Activated CD4-positive, alpha-beta T cell treated with anti-CD3 and anti-CD28 coated beads, Interleukin-2, amount 10 ng/mL, durations not matched to agents 7 days and 5 days (primary cell): Measurements from ENCODE around the gene CYP27A1. TPM values are rescaled to one million over a fixed set of nuclear protein-coding genes. Genes with fewer than 3 reads are reported as not detected.

Experiments
- CTCF ChIA-PET: fragments of 350-600 bp; sonication (Branson Sonifier 250); formaldehyde crosslinking; loops from one replicate; lab custom pipeline; 2021; ENCODE audit warnings: antibody characterized with exemption; lab: Charles Lee
- POLR2A ChIA-PET: fragments of 350-600 bp; sonication (Branson Sonifier 250); formaldehyde crosslinking; loops from one replicate; lab custom pipeline; 2021; ENCODE audit warnings: antibody characterized with exemption; lab: Charles Lee
- DNase-seq: peaks from one replicate; pipeline ENCODE4 v3.0.0-alpha.2; 2020
- H3K27ac Mint-ChIP-seq: one replicate; pipeline ENCODE4 v1.8.0; 2021; ENCODE audit warnings: mild to moderate bottlenecking, moderate library complexity, mixed read lengths
- H3K27me3 Mint-ChIP-seq: one replicate; pipeline ENCODE4 v1.8.0; 2021; ENCODE audit warnings: mixed read lengths
- H3K36me3 Mint-ChIP-seq: one replicate; pipeline ENCODE4 v1.8.0; 2021; ENCODE audit warnings: low read depth, mixed read lengths
- H3K4me1 Mint-ChIP-seq: one replicate; pipeline ENCODE4 v1.8.0; 2021; ENCODE audit warnings: mixed read lengths
- H3K4me3 Mint-ChIP-seq: one replicate; pipeline ENCODE4 v1.8.0; 2021; ENCODE audit warnings: mild to moderate bottlenecking, moderate library complexity, mixed read lengths
- H3K9me3 Mint-ChIP-seq: one replicate; pipeline ENCODE4 v1.8.0; 2021; ENCODE audit warnings: mixed read lengths
- microRNA-seq: library from miRNA; unstranded; fragments of <30 nt; microRNA quantifications from one replicate; pipeline ENCODE4 v1.2.0, GENCODE V29; 2021; ENCODE audit warnings: borderline microRNAs expressed, borderline replicate concordance
- total RNA-seq, 2 experiments: library from RNA; stranded (reverse); gene quantifications; one replicate each; pipeline ENCODE4 v1.2.3, GENCODE V29; 2021

The CYP27A1 gene
- total RNA-seq, 2 experiments from 2014 or later = 0.08 to 0.22 TPM

DNA sequence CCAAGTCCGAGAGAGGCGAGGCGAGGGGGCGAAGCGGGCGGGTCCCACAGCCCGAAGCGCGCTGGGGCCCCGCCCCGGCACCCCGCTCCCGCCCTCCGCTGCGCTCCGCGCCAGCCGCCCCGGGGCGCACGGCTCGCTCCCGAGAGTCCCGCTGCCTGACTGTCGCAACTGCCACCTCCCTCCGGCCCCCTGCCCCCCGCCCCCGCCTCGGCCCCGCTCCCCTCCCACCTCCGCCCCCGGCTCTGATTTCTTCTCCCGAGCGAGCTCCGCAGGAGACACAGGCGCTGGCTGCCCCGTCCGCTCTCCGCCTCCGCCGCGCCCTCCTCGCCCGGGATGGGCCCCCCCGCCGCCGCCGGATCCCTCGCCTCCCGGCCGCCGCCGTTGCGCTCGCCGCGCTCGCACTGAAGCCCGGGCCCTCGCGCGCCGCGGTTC lies 77.6 kb downstream of the CYP27A1 start, which contains the start of gene WNT6:
Gene WNT6, plus strand, starts transcription at position 250 of the 432 bp plus-strand sequence. CDS start 233 bp downstream, outside the sequence.
- Mint-ChIP-seq H3K4me1 (peaks cover 12% of the 10 kb centered on the region), H3K36me3 (peaks cover 3% of the 10 kb centered on the region), H3K4me3 (peak within 1 kb of the TSS; percentile 32), H3K27ac (no peak within 1 kb of the TSS), H3K9me3 (no peaks in the 10 kb centered on the region), H3K27me3 (peaks cover 85% of the 10 kb centered on the region)
- ChIA-PET CTCF (interaction anchor here (1.2 to 3.1 kb wide), 3 partner anchors 11 to 38 kb away, joined by 3 to 21 read pairs (median 12); no protein-coding TSS in a partner anchor), POLR2A (no interaction called here)
- DNase-seq = no peak

DNA sequence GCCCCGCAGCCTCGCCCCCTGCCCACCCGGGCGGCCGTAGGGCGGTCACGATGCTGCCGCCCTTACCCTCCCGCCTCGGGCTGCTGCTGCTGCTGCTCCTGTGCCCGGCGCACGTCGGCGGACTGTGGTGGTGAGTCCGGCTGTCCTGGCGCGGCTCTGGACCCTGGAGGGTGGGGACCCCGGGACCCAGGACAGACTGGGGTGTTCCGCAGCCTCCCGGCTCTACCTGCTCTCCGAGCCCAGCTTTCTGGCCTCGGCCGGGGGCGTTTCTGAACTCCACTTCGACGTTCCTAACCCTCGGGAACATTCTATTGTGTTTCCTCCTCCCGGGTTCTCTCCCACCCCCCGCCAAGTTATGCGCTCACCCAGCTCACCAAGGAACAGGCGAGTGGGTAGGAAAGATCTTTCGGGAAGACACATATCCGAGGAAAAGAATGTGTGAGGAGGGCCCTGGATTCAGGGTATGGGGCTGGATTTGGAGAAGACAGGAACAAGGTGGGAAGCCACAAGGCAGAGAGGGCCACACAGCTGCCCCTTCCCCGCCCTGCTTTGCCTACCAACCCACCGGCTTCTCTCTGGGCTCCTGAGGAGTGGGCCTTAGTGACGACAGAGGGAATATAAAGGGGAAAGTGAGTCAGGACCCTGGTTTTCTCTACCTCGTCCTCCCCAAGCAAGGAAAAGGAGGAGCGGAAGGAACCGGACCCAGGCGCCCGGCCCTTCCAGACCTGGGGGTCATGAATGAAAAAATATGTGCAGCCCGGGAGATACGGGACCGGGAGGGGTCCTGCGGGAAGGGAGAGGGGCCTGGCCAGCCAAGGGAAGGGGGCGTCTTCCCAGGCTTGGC lies 78.3 kb downstream of the CYP27A1 start:
- peaks cover 12% of the 10 kb centered on the region for H3K4me1 Mint-ChIP-seq
- no peak for DNase-seq
- peaks cover 79% of the 10 kb centered on the region for H3K27me3 Mint-ChIP-seq
- CTCF ChIA-PET = interaction anchor here (1.0 to 3.1 kb wide), 5 partner anchors 12 to 120 kb away, joined by 3 to 21 read pairs (median 3); no protein-coding TSS in a partner anchor
- H3K4me3 Mint-ChIP-seq = peak overlapping the region; percentile 32
- H3K9me3 Mint-ChIP-seq = no peaks in the 10 kb centered on the region
- H3K36me3 Mint-ChIP-seq = peaks cover 3% of the 10 kb centered on the region
- POLR2A ChIA-PET = no interaction called here
- H3K27ac Mint-ChIP-seq = no peak overlapping the region

DNA sequence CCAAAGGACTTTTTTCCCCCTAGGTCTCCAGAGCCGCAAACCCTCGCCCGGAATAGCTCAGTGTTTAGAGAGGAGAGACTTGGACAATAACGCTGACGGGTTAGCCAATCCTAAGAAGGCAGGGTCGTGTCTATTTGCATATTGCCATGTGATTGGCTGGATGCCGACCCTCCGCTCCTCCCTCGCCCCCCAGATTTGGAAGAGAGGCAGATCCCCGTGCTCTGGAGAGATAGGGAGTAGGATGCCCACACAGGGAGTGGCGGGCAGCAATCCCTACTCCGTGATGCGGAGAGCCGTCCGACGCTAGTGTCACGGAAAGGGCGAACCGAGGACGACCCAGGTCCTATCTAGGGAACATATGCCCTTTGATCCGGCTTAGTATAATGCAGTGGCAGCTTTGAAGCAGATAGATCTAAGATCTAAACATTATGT lies 79.0 kb downstream of the CYP27A1 start:
- CTCF ChIA-PET = interaction anchor here (1.0 to 1.2 kb wide), 3 partner anchors 15 to 119 kb away, joined by 3 read pairs; no protein-coding TSS in a partner anchor
- peaks cover 72% of the 10 kb centered on the region for H3K27me3 Mint-ChIP-seq

DNA sequence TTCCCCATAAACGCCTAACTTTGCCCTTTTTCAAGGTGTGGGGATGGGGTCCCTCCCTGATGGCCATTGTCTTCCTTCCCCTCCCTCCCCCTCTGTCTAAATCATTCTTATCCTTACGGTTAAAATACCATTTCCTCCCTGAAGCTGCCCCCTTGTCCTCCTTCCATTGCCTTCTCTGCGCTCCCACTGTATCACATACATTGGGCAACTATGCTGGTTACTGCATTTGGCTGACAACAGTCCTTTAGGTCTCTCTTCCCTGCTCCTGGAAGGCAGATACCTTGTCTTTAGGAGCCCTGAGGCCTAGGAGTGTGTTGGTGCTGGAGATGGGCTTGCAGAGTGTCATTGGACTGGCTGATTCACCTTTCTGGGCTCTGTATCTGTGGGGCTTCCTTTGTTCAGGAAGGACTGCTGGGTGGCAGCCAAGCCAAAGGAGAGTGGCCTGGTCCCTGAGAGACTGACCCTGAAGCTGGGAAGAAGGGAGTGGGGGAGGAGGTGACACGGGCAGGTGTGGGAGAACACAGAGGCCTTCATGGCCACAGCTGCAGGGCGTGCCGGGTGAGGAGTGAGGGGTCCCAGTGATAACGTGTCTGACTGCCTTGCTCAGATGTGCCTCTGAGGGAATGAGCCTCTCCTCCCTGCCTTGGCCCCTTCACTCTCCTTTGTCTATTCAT lies 79.8 kb downstream of the CYP27A1 start:
- H3K9me3 Mint-ChIP-seq = no peaks in the 10 kb centered on the region
- no peaks in the 10 kb centered on the region for H3K36me3 Mint-ChIP-seq
- no peak for DNase-seq
- ChIA-PET CTCF (interaction anchor here (3.3 kb wide), 1 partner anchor 15 kb away, joined by 11 read pairs; no protein-coding TSS in a partner anchor), POLR2A (no interaction called here)
- H3K4me3 Mint-ChIP-seq = no peak overlapping the region
- H3K27ac Mint-ChIP-seq = no peak overlapping the region
- H3K27me3 Mint-ChIP-seq = peaks cover 71% of the 10 kb centered on the region
- peaks cover 12% of the 10 kb centered on the region for H3K4me1 Mint-ChIP-seq

More for the DNA sequence above, 79.0 kb downstream of the CYP27A1 start:
- Mint-ChIP-seq H3K4me1 (peaks cover 12% of the 10 kb centered on the region), H3K36me3 (peaks cover 2% of the 10 kb centered on the region), H3K27ac (no peak overlapping the region), H3K9me3 (no peaks in the 10 kb centered on the region), H3K4me3 (no peak overlapping the region)
- DNase-seq = no peak
- POLR2A ChIA-PET = no interaction called here

GRCh38 chr2:218863021-218863520 lies 81.1 kb downstream of the CYP27A1 start:
- Mint-ChIP-seq H3K27ac (no peak overlapping the region), H3K4me3 (no peak overlapping the region), H3K27me3 (peaks cover 65% of the 10 kb centered on the region), H3K36me3 (no peaks in the 10 kb centered on the region), H3K9me3 (no peaks in the 10 kb centered on the region), H3K4me1 (peaks cover 12% of the 10 kb centered on the region)
- POLR2A ChIA-PET = no interaction called here
- CTCF ChIA-PET = interaction anchor here (0.8 to 3.3 kb wide), 5 partner anchors 9 to 432 kb away, joined by 3 to 11 read pairs (median 5); no protein-coding TSS in a partner anchor
- no peak for DNase-seq

Small RNAs within 50 kb of the gene (microRNA-seq; reads per million reads assigned to microRNA genes)
- gene MIR9500 = not detected

Other genes starting within 250 kb of the CYP27A1 start
- gene USP37, start 213.8 kb upstream of the CYP27A1 start, total RNA-seq = 10 to 100 TPM; 27.4 to 30.5 TPM
- gene CNOT9, start 213.3 kb upstream of the CYP27A1 start, total RNA-seq = 10 to 100 TPM; 71.0 to 80.9 TPM
- gene PLCD4, start 174.2 kb upstream of the CYP27A1 start, total RNA-seq = under 1 TPM; 0.15 to 0.30 TPM
- 10 to 100 TPM; 46.8 to 48.6 TPM for gene ZNF142, start 122.5 kb upstream of the CYP27A1 start, total RNA-seq
- gene BCS1L, start 122.5 kb upstream of the CYP27A1 start, total RNA-seq = 10 to 100 TPM; 53.4 to 58.6 TPM
- 10 to 100 TPM; 20.6 to 29.8 TPM for gene RNF25, start 110.1 kb upstream of the CYP27A1 start, total RNA-seq
- gene STK36, start 110.1 kb upstream of the CYP27A1 start, total RNA-seq = 10 to 100 TPM; 14.6 to 17.3 TPM
- 10 to 100 TPM; 31.6 TPM for gene TTLL4, start 71.3 kb upstream of the CYP27A1 start, total RNA-seq
- gene PRKAG3, start 49.7 kb downstream of the CYP27A1 start, total RNA-seq = not detected
- gene WNT6, start 77.7 kb downstream of the CYP27A1 start, total RNA-seq = not detected
- gene WNT10A, start 98.7 kb downstream of the CYP27A1 start, total RNA-seq = under 1 TPM; 0.10 TPM
- not detected for gene CDK5R2, start 177.5 kb downstream of the CYP27A1 start, total RNA-seq
- gene FEV, start 203.0 kb downstream of the CYP27A1 start, total RNA-seq = not detected
- gene CRYBA2, start 211.3 kb downstream of the CYP27A1 start, total RNA-seq = not detected